ENCODE results near the gene METTL26.

Gene METTL26

DNA sequence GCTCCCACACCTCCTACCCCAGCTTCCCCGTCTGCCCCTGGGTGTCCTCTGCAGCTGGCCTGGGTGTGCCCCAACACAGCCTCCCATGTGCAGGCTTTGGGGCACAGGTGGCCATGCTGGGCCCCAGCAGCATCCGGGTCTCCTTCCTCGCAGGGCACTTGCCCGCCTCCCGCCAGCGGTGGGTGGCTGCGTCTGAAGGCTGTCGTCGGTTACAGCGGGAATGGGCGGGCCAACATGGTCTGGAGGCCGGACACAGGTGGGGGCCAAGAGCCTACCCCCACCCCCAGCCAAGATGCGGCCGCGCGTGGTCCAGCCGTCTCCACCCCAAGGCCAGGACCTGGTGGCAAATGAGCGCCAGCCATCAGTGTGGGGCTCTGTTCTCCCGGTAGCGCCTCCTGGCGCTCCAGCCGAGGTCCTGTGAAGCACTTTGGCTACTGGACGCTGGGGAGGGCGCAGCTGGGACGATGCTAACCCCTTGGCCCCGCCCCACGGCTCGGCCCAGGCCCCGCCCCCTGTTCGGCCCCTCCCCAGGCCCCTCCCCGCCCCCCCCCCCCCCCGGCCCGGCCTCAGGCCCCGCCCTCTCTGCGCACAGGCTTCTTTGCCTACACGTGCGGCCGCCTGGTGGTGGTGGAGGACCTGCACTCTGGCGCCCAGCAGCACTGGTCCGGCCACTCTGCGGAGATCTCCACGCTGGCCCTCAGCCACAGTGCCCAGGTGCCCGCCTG, 24.5 kb upstream of the METTL26 start:
- DNase-seq (ENCODE audit: extremely low read depth in 1 of 2, low read depth in 1 of 2), result no peak

DNA sequence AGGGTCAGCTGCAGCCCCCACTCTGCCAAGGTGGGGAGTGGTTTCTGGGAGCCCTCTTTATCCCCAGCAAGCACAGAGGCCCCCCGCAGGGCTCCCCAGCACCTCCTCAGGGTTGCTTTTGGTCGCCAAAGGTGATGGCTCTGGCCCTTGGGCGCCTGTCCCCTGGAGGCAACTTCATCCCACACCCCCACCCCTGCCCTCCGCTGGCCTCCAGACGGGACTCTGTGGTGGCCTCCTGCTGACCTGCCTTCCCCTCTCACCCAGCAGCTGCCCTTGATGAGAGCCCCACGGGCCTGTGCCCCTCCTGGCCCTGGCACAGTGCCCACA, 24.0 kb upstream of the METTL26 start:
- DNase-seq (ENCODE audit: extremely low read depth in 1 of 2, low read depth in 1 of 2), result no peak

DNA sequence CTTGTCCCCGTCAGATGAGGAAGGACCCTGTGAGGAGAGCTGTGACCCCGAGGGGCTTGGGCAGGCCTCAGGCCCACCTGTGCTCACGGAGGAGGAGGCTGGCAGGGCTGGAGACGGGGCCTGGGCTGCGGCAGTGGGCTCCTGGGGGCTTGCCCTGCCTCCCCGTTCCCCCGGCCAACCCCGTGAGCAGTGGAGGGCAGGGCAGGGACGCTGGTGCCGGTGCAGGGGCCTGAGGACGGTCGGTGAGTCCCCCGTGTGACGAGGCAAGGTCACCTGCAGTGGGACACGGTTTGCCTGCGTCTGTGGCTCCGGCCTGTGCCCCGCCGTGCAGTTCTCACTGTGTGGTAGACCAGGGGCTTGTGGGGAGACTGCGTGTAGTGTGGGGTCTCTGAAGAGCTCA, 23.5 kb upstream of the METTL26 start:
- DNase-seq (ENCODE audit: extremely low read depth in 1 of 2, low read depth in 1 of 2), result no peak

- no peak for DNase-seq (ENCODE audit: extremely low read depth in 1 of 2, low read depth in 1 of 2)
Observed at GRCh38 chr16:658679-659571, 22.8 kb upstream of the METTL26 start.

DNA sequence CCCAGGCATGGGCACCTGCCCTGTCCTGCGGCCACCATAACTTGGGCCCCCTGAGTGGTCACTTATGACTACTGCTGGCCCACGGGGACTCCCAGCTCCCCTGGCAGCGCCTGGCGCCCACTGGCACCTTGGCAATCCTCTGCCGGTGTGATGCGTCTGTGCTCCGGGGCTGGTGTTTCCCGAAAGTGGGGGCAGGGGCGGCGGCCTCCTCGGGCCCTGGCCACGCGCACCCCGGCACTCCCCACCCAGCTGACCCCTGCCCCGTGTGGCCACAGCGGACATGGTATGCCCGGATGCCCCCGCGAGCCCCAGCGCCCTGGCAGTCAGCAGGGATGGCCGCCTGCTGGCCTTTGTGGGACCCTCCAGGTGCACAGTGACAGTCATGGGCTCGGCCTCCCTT, 21.4 kb upstream of the METTL26 start:
- no peak for DNase-seq (ENCODE audit: extremely low read depth in 1 of 2, low read depth in 1 of 2)

- no peak for DNase-seq (ENCODE audit: extremely low read depth in 1 of 2, low read depth in 1 of 2)
Observed at GRCh38 chr16:654034-654433, 17.9 kb upstream of the METTL26 start.

- DNase-seq (ENCODE audit: extremely low read depth in 1 of 2, low read depth in 1 of 2), result no peak
Observed at GRCh38 chr16:652454-653305, 16.6 kb upstream of the METTL26 start.

- DNase-seq (ENCODE audit: extremely low read depth in 1 of 2, low read depth in 1 of 2), result no peak
Observed at GRCh38 chr16:651844-652243, 15.7 kb upstream of the METTL26 start.

GRCh38 chr16:649631-650030, 13.5 kb upstream of the METTL26 start:
- no peak for DNase-seq (ENCODE audit: extremely low read depth in 1 of 2, low read depth in 1 of 2)

- peak; percentile 82 to 92 for DNase-seq (ENCODE audit: extremely low read depth in 1 of 2, low read depth in 1 of 2)
Observed at GRCh38 chr16:648781-649589, 12.9 kb upstream of the METTL26 start, which contains the start of gene WDR90. WDR90 (plus strand) TSS chr16:649365; CDS start chr16:649417, 52 bp downstream.

GRCh38 chr16:648071-648780, 12.1 kb upstream of the METTL26 start:
- no peak for DNase-seq (ENCODE audit: extremely low read depth in 1 of 2, low read depth in 1 of 2)

GRCh38 chr16:647173-647902, 11.2 kb upstream of the METTL26 start:
- DNase-seq (ENCODE audit: extremely low read depth in 1 of 2, low read depth in 1 of 2), result no peak

DNA sequence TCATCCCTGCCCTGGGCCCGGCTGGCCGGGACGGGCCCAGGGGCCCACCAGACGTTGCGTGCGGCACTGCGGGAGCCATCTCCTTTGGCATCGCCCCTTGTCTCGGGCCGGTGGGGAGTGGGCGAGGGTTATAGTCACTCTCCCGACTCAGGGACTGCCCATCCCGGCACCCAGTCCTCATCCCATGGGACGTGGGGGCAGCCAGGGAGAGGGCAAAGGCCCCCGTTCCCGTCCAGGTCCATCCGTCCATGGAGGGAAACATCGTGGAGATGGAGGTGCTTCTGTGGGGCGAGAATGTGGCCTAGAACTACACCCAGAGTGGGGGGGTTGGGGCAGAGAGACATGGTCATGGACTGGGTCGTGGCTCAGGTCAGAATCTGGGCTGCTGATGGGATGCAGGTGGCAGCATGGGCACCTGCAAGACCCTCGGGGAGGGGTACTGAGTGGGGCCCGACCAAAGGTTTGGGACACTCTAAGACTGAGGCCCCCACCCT, 10.6 kb upstream of the METTL26 start:
- DNase-seq (ENCODE audit: extremely low read depth in 1 of 2, low read depth in 1 of 2), result no peak

DNA sequence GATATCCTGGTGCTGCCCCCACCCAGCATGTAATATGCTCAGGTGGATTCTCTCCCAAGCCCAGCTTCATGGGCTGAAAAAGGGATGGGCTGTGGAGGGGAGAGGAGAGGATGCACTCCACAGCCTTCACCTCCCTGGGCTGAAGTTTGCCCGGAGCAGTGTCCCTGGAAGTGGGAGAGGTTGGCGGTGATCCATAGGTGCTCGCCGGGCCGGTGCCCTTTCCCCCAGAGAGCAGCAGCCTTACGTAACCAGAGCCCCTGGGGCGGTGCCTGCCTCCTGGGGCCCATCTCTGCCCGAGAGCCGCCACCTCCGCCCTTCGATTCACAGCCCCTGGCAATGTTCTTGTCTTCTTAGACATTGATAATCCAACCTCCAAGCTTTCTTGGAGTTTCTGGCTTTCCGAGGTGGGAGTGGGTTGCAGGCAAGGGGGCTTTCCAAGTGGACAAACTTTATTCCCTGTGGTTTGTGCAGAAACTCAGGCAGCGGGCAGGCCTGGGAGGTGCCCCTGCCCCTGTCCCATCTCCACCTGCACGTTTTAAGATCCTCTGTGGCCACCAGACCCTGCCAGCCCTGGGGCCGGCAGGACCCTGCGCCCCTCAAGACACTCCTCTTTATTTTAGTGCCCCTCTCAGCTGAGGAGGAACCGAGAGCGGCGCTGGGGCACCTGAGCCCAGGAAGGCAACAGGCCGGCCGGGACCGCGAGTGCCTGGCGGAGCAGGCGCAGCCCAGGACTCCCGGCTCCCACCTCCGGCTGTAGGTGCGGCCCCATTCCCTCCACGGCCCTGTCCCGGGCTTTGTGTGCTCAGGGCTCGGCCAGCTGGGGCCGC, 10.0 kb upstream of the METTL26 start:
- DNase-seq (ENCODE audit: extremely low read depth in 1 of 2, low read depth in 1 of 2), result no peak

GRCh38 chr16:644556-644955, 8.5 kb upstream of the METTL26 start:
- no peak for DNase-seq (ENCODE audit: extremely low read depth in 1 of 2, low read depth in 1 of 2)

GRCh38 chr16:643050-643368, 6.9 kb upstream of the METTL26 start:
- DNase-seq (ENCODE audit: extremely low read depth in 1 of 2, low read depth in 1 of 2), result no peak

DNA sequence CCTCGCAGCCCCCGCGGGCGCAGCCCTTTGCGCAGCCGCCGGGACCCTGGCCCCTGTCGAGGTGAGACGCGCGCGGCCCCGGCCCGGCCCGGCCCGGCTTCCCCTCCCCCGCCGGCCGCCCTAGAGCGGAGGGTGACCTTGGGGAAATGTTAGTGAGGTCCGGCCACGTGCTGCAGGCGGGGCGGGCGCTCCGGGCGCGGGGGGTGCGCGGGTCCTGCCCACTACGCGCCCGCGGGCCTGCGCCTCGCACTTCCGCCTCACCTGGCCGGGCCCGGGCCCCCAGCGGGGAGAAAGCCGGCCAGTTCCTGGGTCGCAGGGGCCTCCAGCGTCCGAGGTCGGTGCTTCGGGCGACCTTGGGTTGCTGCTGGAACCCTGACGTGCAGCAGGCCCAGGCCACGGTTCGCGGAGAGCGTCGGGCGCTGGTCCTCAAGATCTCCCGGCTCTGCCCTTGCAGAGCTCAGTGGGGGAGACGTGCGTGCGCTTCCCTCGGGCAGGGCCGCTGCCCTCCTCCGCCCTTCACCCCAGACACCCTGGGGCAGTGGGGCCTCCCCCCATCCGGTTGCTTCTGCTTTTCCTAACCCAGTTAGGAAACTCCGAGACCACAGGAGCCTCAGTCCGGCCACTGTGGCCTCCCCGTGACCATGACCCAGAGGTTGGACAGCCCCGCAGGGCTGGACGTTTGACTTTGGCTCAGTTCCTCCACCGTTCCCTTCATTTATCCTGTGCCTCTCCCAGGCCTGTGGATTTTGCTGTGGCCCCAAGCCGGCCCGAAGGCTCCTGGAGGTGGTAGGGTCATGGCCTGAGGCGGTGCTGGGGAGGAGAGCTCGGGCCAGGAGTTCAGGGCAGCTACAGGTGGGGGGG, 6.3 kb upstream of the METTL26 start:
- DNase-seq (ENCODE audit: extremely low read depth in 1 of 2, low read depth in 1 of 2), result peak in 1 of 2 donors; percentile 37
